Upper lobe of left lung (tissue), 6 donors: ENCODE measurements around the gene CLCN1. TPM values are rescaled to one million over a fixed set of nuclear protein-coding genes. Genes with fewer than 3 reads are reported as not detected.

Experiments
- ATAC-seq, 2 donors: fragments of 200-7000 bp; cut with Tn5 transposase; one replicate each; pipeline ENCODE4 v1.9.1; 2022; ENCODE audit warnings: mild to moderate bottlenecking in 2 of 2, moderate library complexity in 2 of 2; ENCODE audit not compliant: low FRiP score in 2 of 2
- DNase-seq, 2 donors: peaks; one replicate each; pipeline ENCODE4 v3.0.0-alpha.2; 2019 to 2020
- H3K27ac ChIP-seq, 4 donors: fragments of 200-600 bp; sonication (generic); one replicate each; pipeline ENCODE4 v1.5.1; 2016 to 2019
- H3K27me3 ChIP-seq, 4 donors: fragments of 200-600 bp; sonication (generic); one replicate each; pipeline ENCODE4 v1.5.1; 2017 to 2019
- H3K36me3 ChIP-seq, 4 donors: fragments of 200-600 bp; sonication (generic); one replicate each; pipeline ENCODE4 v1.5.1; 2016 to 2019
- H3K4me1 ChIP-seq, 4 donors: fragments of 200-600 bp; sonication (generic); one replicate each; pipeline ENCODE4 v1.5.1; 2018 to 2019
- H3K4me3 ChIP-seq, 4 donors: fragments of 200-600 bp; sonication (generic); one replicate each; pipeline ENCODE4 v1.5.1; 2017 to 2019; ENCODE audit warnings: mild to moderate bottlenecking in 2 of 4, moderate library complexity in 1 of 4
- H3K9me3 ChIP-seq, 4 donors: fragments of 200-600 bp; sonication (generic); one replicate each; pipeline ENCODE4 v1.5.1; 2018 to 2019
- CTCF ChIP-seq, 6 experiments: fragments of 450-650 bp in 4 of 6; fragments of 200-600 bp in 2 of 6; sonication (generic) in 2 of 6; IDR thresholded peaks; one replicate each; pipeline ENCODE4 v1.5.1; 2016 to 2019; ENCODE audit warnings: antibody characterized with exemption in 6 of 6
- EP300 ChIP-seq, 4 donors: sonication (generic); formaldehyde crosslinking; IDR thresholded peaks; one replicate each; pipeline ENCODE4 v1.5.1; 2017; ENCODE audit warnings: antibody characterized with exemption in 4 of 4, control low read depth in 2 of 4
- POLR2A ChIP-seq, 4 donors: fragments of 450-650 bp; IDR thresholded peaks; one replicate each; pipeline ENCODE4 v1.5.1; 2016 to 2017; ENCODE audit warnings: antibody characterized with exemption in 4 of 4, mild to moderate bottlenecking in 2 of 4
- POLR2AphosphoS5 ChIP-seq, 2 donors: sonication (generic); formaldehyde crosslinking; IDR thresholded peaks; one replicate each; pipeline ENCODE4 v1.5.1; 2017; ENCODE audit warnings: antibody characterized with exemption in 2 of 2
- WGBS, 2 donors: methylation state at CpG; one replicate each; pipeline ENCODE4 v1.1.5; 2017 to 2018; 5-methylcytosine and 5-hydroxymethylcytosine counted together
- total RNA-seq, 6 donors: library from RNA; depleted of rRNA in 4 of 6; stranded (reverse); fragments of >200 nt in 4 of 6; gene quantifications; one replicate each; pipeline versions ENCODE4 v1.1.0 to v1.2.1, GENCODE V29; 2016 to 2021
- donor health status: DM: no; HTN: no; CAD: no; lungs with moderate emphysema.
- donor health status: DM: no; HTN: yes; CAD: no; lungs with severe emphysema.

CLCN1 gene
- total RNA-seq, 6 donors from 2014 or later = 0.10 TPM; not detected in 5

GRCh38 chr7:143396182-143396581, 80.3 kb downstream of the CLCN1 start:
- DNase-seq = no peak
- TF ChIP-seq POLR2AphosphoS5 (IDR thresholded peaks at IDR 0.05) (no peak), EP300 (IDR thresholded peaks at IDR 0.05) (no peak), CTCF (IDR thresholded peaks at IDR 0.05) (no peak), POLR2A (IDR thresholded peaks at IDR 0.05) (no peak)
- 70 to 80% methylated on average over 4 to 7 of the region's 7 CpGs for WGBS, 2 donors
- Histone ChIP-seq H3K27ac (peak overlapping the region; percentile 41 to 62 (median 60)), H3K27me3 (no peaks in the 10 kb centered on the region), H3K4me3 (peak overlapping the region in 1 of 4 donors; percentile 14), H3K4me1 (peaks cover 41 to 52% (median 45%) of the 10 kb centered on the region in 4 donors), H3K9me3 (no peaks in the 10 kb centered on the region), H3K36me3 (peaks cover 3 to 26% (median 9%) of the 10 kb centered on the region in 4 donors)
- no peak for ATAC-seq

GRCh38 chr7:143396625-143397556, 81.0 kb downstream of the CLCN1 start:
- peak; percentile 52 to 54 for ATAC-seq
- DNase-seq = peak in 1 of 2 donors; percentile 81
- WGBS, 2 donors = 82 to 90% methylated on average over 21 to 28 of the region's 28 CpGs
- peaks cover 0 to 20% (median 2%) of the 10 kb centered on the region in 4 donors for H3K36me3 ChIP-seq
- H3K4me3 ChIP-seq = no peak overlapping the region
- TF ChIP-seq POLR2AphosphoS5 (IDR thresholded peaks at IDR 0.05) (peak; percentile 64 to 72), EP300 (IDR thresholded peaks at IDR 0.05) (no peak)
- H3K4me1 ChIP-seq = peaks cover 33 to 45% (median 38%) of the 10 kb centered on the region in 4 donors
- H3K27me3 ChIP-seq = no peaks in the 10 kb centered on the region
- no peaks in the 10 kb centered on the region for H3K9me3 ChIP-seq
- peak overlapping the region in 3 of 4 donors; percentile 10 to 61 (median 19) for H3K27ac ChIP-seq

GRCh38 chr7:143397710-143398530, 82.0 kb downstream of the CLCN1 start:
- peak in 1 of 2 donors; percentile 60 for DNase-seq
- Histone ChIP-seq H3K36me3 (peaks cover 0 to 11% (median 0%) of the 10 kb centered on the region in 4 donors), H3K4me3 (no peak overlapping the region), H3K4me1 (peaks cover 23 to 34% (median 29%) of the 10 kb centered on the region in 4 donors), H3K27ac (no peak overlapping the region), H3K27me3 (no peaks in the 10 kb centered on the region), H3K9me3 (no peaks in the 10 kb centered on the region)
- TF ChIP-seq EP300 (IDR thresholded peaks at IDR 0.05) (no peak), CTCF (IDR thresholded peaks at IDR 0.05) (no peak), POLR2A (IDR thresholded peaks at IDR 0.05) (no peak), POLR2AphosphoS5 (IDR thresholded peaks at IDR 0.05) (no peak)
- ATAC-seq = no peak
- WGBS, 2 donors = 89 to 94% methylated on average over 14 to 16 of the region's 16 CpGs

GRCh38 chr7:143398616-143399015, 82.7 kb downstream of the CLCN1 start:
- no peak overlapping the region for H3K4me3 ChIP-seq
- H3K4me1 ChIP-seq = peaks cover 16 to 27% (median 22%) of the 10 kb centered on the region in 4 donors
- H3K27me3 ChIP-seq = no peaks in the 10 kb centered on the region
- WGBS, 2 donors = 87 to 92% methylated on average over 3 to 14 of the region's 14 CpGs
- peaks cover 0 to 5% (median 0%) of the 10 kb centered on the region in 4 donors for H3K36me3 ChIP-seq
- H3K27ac ChIP-seq = no peak overlapping the region
- no peak for TF ChIP-seq POLR2AphosphoS5 (IDR thresholded peaks at IDR 0.05)
- no peak for TF ChIP-seq EP300 (IDR thresholded peaks at IDR 0.05)
- TF ChIP-seq CTCF (IDR thresholded peaks at IDR 0.05) = no peak
- no peak for TF ChIP-seq POLR2A (IDR thresholded peaks at IDR 0.05)
- DNase-seq (peak in 1 of 2 donors; percentile 79), ATAC-seq (no peak)
- H3K9me3 ChIP-seq = no peaks in the 10 kb centered on the region

GRCh38 chr7:143399151-143399550, 83.2 kb downstream of the CLCN1 start:
- H3K4me3 ChIP-seq = no peak overlapping the region
- DNase-seq (no peak), ATAC-seq (no peak)
- no peaks in the 10 kb centered on the region for H3K9me3 ChIP-seq
- peaks cover 0 to 5% (median 0%) of the 10 kb centered on the region in 4 donors for H3K36me3 ChIP-seq
- H3K4me1 ChIP-seq = peaks cover 14 to 25% (median 21%) of the 10 kb centered on the region in 4 donors
- H3K27me3 ChIP-seq = no peaks in the 10 kb centered on the region
- 88 to 90% methylated on average over 1 to 8 of the region's 8 CpGs for WGBS, 2 donors
- H3K27ac ChIP-seq = no peak overlapping the region
- TF ChIP-seq EP300 (IDR thresholded peaks at IDR 0.05) (no peak), POLR2A (IDR thresholded peaks at IDR 0.05) (no peak), POLR2AphosphoS5 (IDR thresholded peaks at IDR 0.05) (no peak), CTCF (IDR thresholded peaks at IDR 0.05) (no peak)
